ENCODE results near the gene AMT. TPM values are rescaled to one million over a fixed set of nuclear protein-coding genes. Genes with fewer than 3 reads are reported as not detected.

The AMT gene
- total RNA-seq, 1 experiment from 2014 or later = 66.6 TPM

GRCh38 chr3:49401766-49402165 lies 20.5 kb downstream of the AMT start:
- POLR2A ChIA-PET = no interaction called here
- TF ChIP-seq CTCF (IDR thresholded peaks at IDR 0.05) (no peak), ZNF281 (CRISPR knock-in tag; IDR thresholded peaks at IDR 0.05) (no peak), TEAD1 (CRISPR knock-in tag; IDR thresholded peaks at IDR 0.05) (no peak), SOX15 (CRISPR knock-in tag; IDR thresholded peaks at IDR 0.05) (no peak), ZNF425 (CRISPR knock-in tag; conservative IDR thresholded peaks at IDR 0.05) (no peak), ZNF423 (CRISPR knock-in tag; IDR thresholded peaks at IDR 0.05) (no peak), ZNF138 (CRISPR knock-in tag; conservative IDR thresholded peaks at IDR 0.05) (no peak), NFE2L1 (CRISPR knock-in tag; IDR thresholded peaks at IDR 0.05) (no peak), CDX4 (CRISPR knock-in tag; IDR thresholded peaks at IDR 0.05; ENCODE audit: borderline replicate concordance) (no peak), TCF7 (CRISPR knock-in tag; IDR thresholded peaks at IDR 0.05; ENCODE audit: low read depth) (no peak), AFF4 (CRISPR knock-in tag; IDR thresholded peaks at IDR 0.05; ENCODE audit: borderline replicate concordance) (no peak), MAX (CRISPR knock-in tag; IDR thresholded peaks at IDR 0.05) (no peak), E2F4 (CRISPR knock-in tag; IDR thresholded peaks at IDR 0.05; ENCODE audit: borderline replicate concordance, low read depth) (no peak)
- CTCF ChIA-PET = no interaction called here
- H3K4me1 Mint-ChIP-seq = peaks cover 29% of the 10 kb centered on the region
- peaks cover 24% of the 10 kb centered on the region; the same call in 1 of the 2 replicates for H3K36me3 Mint-ChIP-seq
- ATAC-seq (no peak), DNase-seq (ENCODE audit: low spot score) (no peak)
- H3K27me3 Mint-ChIP-seq (ENCODE audit: low read depth) = no peaks in the 10 kb centered on the region
- no peaks in the 10 kb centered on the region for H3K9me3 Mint-ChIP-seq
- H3K4me3 Mint-ChIP-seq = no peak overlapping the region
- H3K27ac Mint-ChIP-seq = peak overlapping the region; percentile 91
